ENCODE results near the gene SLC49A4.

- TF ChIP-seq CTCF (IDR thresholded peaks at IDR 0.05) (no peak), POLR2A (IDR thresholded peaks at IDR 0.05) (no peak)
Measured at GRCh38 chr3:122835590-122835989, 40.7 kb downstream of the SLC49A4 start.

All from upper lobe of left lung (tissue), 4 donors.